Heart left ventricle (tissue), 16 donors: ENCODE measurements around the gene MRPL49. TPM values are rescaled to one million over a fixed set of nuclear protein-coding genes. Genes with fewer than 3 reads are reported as not detected.

ENCODE experiments used
- ATAC-seq, 4 donors: fragments of 200-7000 bp; cut with Tn5 transposase; one replicate each; pipeline ENCODE4 v1.9.1; 2020 to 2022; ENCODE audit warnings: moderate library complexity in 4 of 4, mild to moderate bottlenecking in 3 of 4, moderate number of reproducible peaks in 1 of 4
- DNase-seq, 5 donors: peaks; one replicate each; pipeline ENCODE4 v3.0.0-alpha.2; 2020
- H3K27ac ChIP-seq, 12 donors: fragments of 200-600 bp; sonication (generic) in 4 of 12; one replicate each; pipeline versions ENCODE4 v1.5.0 to v1.8.0; 2016 to 2022; ENCODE audit warnings: mild to moderate bottlenecking in 2 of 12
- H3K27me3 ChIP-seq, 9 donors: fragments of 200-600 bp; sonication (generic) in 2 of 9; one replicate each; pipeline versions ENCODE4 v1.5.1 to v1.8.0; 2016 to 2022; ENCODE audit warnings: mild to moderate bottlenecking in 3 of 9
- H3K36me3 ChIP-seq, 9 donors: fragments of 200-600 bp; sonication (generic) in 2 of 9; one replicate each; pipeline versions ENCODE4 v1.5.0 to v1.8.0; 2018 to 2022; ENCODE audit warnings: mild to moderate bottlenecking in 2 of 9
- H3K4me1 ChIP-seq, 12 donors: fragments of 200-600 bp; sonication (generic) in 4 of 12; one replicate each; pipeline versions ENCODE4 v1.5.0 to v1.8.0; 2016 to 2022; ENCODE audit warnings: mild to moderate bottlenecking in 3 of 12
- H3K4me3 ChIP-seq, 12 donors: fragments of 200-600 bp; sonication (generic) in 4 of 12; one replicate each; pipeline versions ENCODE4 v1.5.0 to v1.8.0; 2017 to 2022; ENCODE audit warnings: mild to moderate bottlenecking in 9 of 12, moderate library complexity in 4 of 12
- H3K9me3 ChIP-seq, 12 donors: fragments of 200-600 bp; sonication (generic) in 4 of 12; one replicate each; pipeline versions ENCODE4 v1.5.0 to v1.8.0; 2016 to 2022; ENCODE audit warnings: mild to moderate bottlenecking in 1 of 12
- POLR2A ChIP-seq, 2 donors: fragments of 450-650 bp; IDR thresholded peaks; one replicate each; pipeline ENCODE4 v1.6.1; 2017; ENCODE audit warnings: antibody characterized with exemption in 2 of 2, mild to moderate bottlenecking in 2 of 2, moderate library complexity in 2 of 2
- WGBS, 4 donors: extraction: QIAGEN DNeasy Blood & Tissue Kit in 2 of 4; methylation state at CpG; one replicate each; pipeline versions ENCODE4 v1.1.5 to v1.1.7; 2013 to 2018; 5-methylcytosine and 5-hydroxymethylcytosine counted together
- intact Hi-C, 10 donors: fragments of 100-400 bp; cut with DNase I; formaldehyde crosslinking; loops; one replicate each; pipeline versions ENCODE4 v1.11.1 to v1.14.2; 2022
- polyA plus RNA-seq, 2 donors: library from polyadenylated mRNA; stranded (reverse); fragments of 200-250 nt; gene quantifications; one replicate each; pipeline ENCODE4 v1.2.3, GENCODE V29; 2013
- total RNA-seq, 9 donors: library from RNA; depleted of rRNA in 2 of 9; stranded (reverse); fragments of >200 nt in 2 of 9; fragmentation: NEBNext Ultra II Directional in 3 of 9; extraction: Animal tissue kit (Norgen Biotek cat#: 25700) in 3 of 9; gene quantifications; one replicate each; pipeline versions ENCODE4 v1.1.0 to v1.2.4, GENCODE V29; 2016 to 2023
- TF ChIP-seq, protein P1 (sequence below), 12 donors: fragments of 200-600 bp; sonication (generic) in 4 of 12; IDR thresholded peaks; one replicate each; pipeline versions ENCODE4 v1.5.0 to v1.8.0; 2018 to 2022; ENCODE audit warnings: antibody characterized with exemption in 12 of 12, mild to moderate bottlenecking in 5 of 12
- donor health status: ischemic (EF 13 %, LVEDD 7.1; RV severe dilation, severe dysfunction).
- donor health status: healthy with polysubstance abuse.
- donor health status: DM: no; HTN: yes; CAD: no.
- donor health status: DM: no; HTN: no; CAD: no.
- donor health status: ischemic (EF 25% LVEDD 6.9; RV normal size, moderate dysfunction).
- donor health status: ischemic (EF 25% LVEDD 5.7; RV mildly dilated, moderate dysfunction).
- donor health status: healthy.
- donor health status: DM: yes; HTN: yes; CAD: no.
- donor health status: ischemic (EF 35%, LVEDD 5.7; RV mildly dilated, moderate dysfunction).
- donor health status: nonischemic (EF 11% LVEDD 7.7; RV severe dilation, severe dysfunction).
- donor health status: DM: yes; HTN: yes; CAD: no.
- donor health status: PGD.
- donor health status: ischemic (EF 29% LVEDD 5.4; RV normal size, mild dysfunction).
- donor health status: nonischemic (EF 23%, LVEDD 6.1; RV moderate dilation, normal function).

MRPL49 gene
- total and polyA plus RNA-seq, 11 donors = 13.7 to 66.6 (median 42.1) TPM

DNA sequence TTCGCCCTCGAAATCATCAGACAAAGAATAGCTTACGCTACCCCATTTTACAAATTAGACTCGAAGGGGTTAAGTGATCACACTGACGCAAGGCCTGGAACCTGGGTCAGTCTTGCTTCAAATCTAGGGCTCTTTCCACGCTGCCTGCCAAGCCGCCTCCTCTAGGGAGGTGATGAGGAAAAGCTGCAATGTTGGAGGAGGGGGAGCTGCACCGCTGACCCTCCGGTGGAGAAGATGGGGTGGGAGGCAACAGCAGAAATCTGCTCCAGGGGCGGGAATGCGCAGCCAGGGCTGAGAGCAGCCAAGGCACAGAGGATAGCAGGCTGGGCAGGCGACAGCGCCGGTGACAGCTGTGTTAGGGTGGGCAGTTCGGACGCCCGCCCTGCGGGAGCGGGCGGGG, 11.6 kb downstream of the MRPL49 start:
- intact Hi-C loops = loop anchor here in 2 of 10 donors (2.0 kb wide), 1 partner anchor 47 kb away; the partner anchor contains the start of gene CAPN1 (in 2 of the 2)
- ATAC-seq (peak in 1 of 4 donors; percentile 2), DNase-seq (peak in 2 of 5 donors; percentile 49 to 51)

DNA sequence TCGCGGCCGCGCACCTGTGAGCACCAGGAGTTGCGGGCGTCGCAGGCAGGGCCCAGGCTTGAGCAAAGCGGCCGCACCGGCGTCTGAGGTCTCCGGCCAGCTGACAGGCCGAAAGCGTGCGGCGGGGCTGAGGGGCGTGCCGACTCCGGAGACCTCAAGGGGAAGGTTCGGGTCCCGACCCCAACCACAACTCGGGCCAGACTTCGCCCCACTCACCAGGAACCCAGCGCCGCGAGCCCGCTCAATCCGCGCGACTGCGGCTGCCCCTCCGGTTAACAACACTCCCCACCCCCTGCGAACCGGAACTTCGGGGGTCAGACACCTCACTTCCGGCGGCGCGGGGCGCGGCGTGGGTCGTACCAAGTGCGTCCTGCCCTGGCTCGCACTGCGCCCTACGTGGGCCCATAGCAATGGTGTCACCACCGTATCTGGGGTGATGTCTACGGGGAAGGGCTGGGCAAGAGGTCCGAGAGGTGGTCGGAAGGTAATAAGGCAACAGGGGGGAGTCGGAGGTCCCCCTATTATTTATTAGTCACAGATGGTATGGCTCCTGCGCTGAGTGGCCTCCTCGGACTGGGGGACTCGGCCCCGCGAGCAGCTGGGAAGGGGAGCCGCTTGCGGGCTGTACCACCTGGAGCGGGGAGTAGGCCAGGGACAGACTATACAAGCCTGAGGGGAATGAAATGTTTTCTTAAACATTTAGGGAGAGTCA, 12.3 kb downstream of the MRPL49 start, which contains the start of gene SYVN1:
Gene SYVN1, minus strand, starts transcription at position 280 of the 712 bp plus-strand sequence. CDS start 918 bp downstream, outside the sequence.
- peak; percentile 91 to 94 (median 93) for DNase-seq
- 0 to 1% (median 1%) methylated on average over 34 to 60 of the region's 60 CpGs for WGBS, 4 donors
- Histone ChIP-seq H3K27me3 (no peaks in the 10 kb centered on the region), H3K27ac (peak within 1 kb of the TSS; percentile 94 to 99 (median 98)), H3K9me3 (no peaks in the 10 kb centered on the region), H3K4me3 (peak within 1 kb of the TSS; percentile 63 to 98 (median 89)), H3K36me3 (peaks cover 0 to 37% (median 35%) of the 10 kb centered on the region in 9 donors), H3K4me1 (peaks cover 0 to 34% (median 26%) of the 10 kb centered on the region in 12 donors)
- intact Hi-C loops = loop anchor here in 2 of 10 donors (2.0 kb wide), 1 partner anchor 46 kb away; the partner anchor contains the start of gene CAPN1 (in 2 of the 2)
- peak; percentile 87 to 93 (median 92) for ATAC-seq
- TF ChIP-seq, protein P1, sequence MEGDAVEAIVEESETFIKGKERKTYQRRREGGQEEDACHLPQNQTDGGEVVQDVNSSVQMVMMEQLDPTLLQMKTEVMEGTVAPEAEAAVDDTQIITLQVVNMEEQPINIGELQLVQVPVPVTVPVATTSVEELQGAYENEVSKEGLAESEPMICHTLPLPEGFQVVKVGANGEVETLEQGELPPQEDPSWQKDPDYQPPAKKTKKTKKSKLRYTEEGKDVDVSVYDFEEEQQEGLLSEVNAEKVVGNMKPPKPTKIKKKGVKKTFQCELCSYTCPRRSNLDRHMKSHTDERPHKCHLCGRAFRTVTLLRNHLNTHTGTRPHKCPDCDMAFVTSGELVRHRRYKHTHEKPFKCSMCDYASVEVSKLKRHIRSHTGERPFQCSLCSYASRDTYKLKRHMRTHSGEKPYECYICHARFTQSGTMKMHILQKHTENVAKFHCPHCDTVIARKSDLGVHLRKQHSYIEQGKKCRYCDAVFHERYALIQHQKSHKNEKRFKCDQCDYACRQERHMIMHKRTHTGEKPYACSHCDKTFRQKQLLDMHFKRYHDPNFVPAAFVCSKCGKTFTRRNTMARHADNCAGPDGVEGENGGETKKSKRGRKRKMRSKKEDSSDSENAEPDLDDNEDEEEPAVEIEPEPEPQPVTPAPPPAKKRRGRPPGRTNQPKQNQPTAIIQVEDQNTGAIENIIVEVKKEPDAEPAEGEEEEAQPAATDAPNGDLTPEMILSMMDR (IDR thresholded peaks at IDR 0.05) = no peak
- TF ChIP-seq POLR2A (IDR thresholded peaks at IDR 0.05) = peak; percentile 57 to 85

More for the DNA sequence above, 11.6 kb downstream of the MRPL49 start:
- Histone ChIP-seq H3K27ac (peak overlapping the region; percentile 94 to 99 (median 98)), H3K4me3 (peak overlapping the region; percentile 63 to 98 (median 89)), H3K27me3 (no peaks in the 10 kb centered on the region), H3K36me3 (peaks cover 0 to 44% (median 42%) of the 10 kb centered on the region in 9 donors), H3K4me1 (peaks cover 0 to 34% (median 26%) of the 10 kb centered on the region in 12 donors), H3K9me3 (no peaks in the 10 kb centered on the region)
- TF ChIP-seq, protein P1 (IDR thresholded peaks at IDR 0.05) = no peak
- TF ChIP-seq POLR2A (IDR thresholded peaks at IDR 0.05) = no peak
- WGBS, 4 donors = 2 to 4% (median 3%) methylated on average over 11 to 20 of the region's 20 CpGs

DNA sequence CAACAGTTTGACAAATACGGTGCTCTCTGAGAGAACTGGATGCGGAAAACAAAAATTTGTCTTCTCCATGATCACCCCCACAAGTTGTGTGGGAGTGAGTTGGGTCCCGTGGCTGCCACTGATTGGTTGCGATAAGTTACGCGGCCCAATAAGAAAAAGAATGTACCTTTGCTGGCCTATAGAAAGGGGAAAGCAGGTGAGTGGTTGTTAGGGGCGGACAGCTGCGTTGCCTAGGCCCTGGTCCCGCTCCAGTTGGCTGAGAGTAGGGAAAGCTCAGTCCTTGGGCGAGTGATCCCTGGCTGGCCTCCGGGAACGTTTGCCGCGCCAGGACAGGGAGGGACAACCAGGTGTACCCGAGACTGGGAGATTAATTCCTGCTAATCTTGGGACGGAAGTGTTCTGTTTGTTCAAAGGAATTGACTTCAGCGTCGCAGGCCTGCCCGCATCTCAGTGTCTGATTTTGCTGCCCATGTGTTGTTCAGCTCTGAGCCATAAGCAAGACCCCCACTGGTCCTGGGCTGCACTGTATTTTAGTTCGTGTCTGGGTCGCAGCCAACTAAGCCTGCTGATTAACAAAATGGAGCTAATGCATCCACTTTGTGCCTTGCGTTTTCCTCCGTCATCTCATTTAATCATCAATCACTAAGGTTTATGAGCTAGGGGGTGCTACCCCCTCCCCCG, 13.0 kb downstream of the MRPL49 start:
- H3K27me3 ChIP-seq = no peaks in the 10 kb centered on the region
- WGBS, 4 donors = 3 to 6% (median 4%) methylated on average over 24 of the region's 24 CpGs
- peak overlapping the region; percentile 94 to 99 (median 98) for H3K27ac ChIP-seq
- peak; percentile 89 to 95 (median 91) for ATAC-seq
- TF ChIP-seq POLR2A (IDR thresholded peaks at IDR 0.05) = peak in 1 of 2 donors; percentile 63
- TF ChIP-seq, protein P1 (IDR thresholded peaks at IDR 0.05) = no peak
- no peaks in the 10 kb centered on the region for H3K9me3 ChIP-seq
- intact Hi-C loops = loop anchor here in 7 of 10 donors (2.0 to 5.0 kb wide), 3 partner anchors 37 to 47 kb away; partner anchors contain the start of genes CAPN1 (in 6 of the 7) and SPDYC (in 1 of the 7)
- peak; percentile 90 to 95 (median 91) for DNase-seq
- peaks cover 0 to 30% (median 28%) of the 10 kb centered on the region in 9 donors for H3K36me3 ChIP-seq
- peak overlapping the region; percentile 63 to 98 (median 89) for H3K4me3 ChIP-seq
- peaks cover 0 to 34% (median 26%) of the 10 kb centered on the region in 12 donors for H3K4me1 ChIP-seq
